ENCODE results near the gene SLC1A1. TPM values are rescaled to one million over a fixed set of nuclear protein-coding genes. Genes with fewer than 3 reads are reported as not detected.
A peak's percentile ranks its signal among the peaks of the same experiment; 100 is the strongest.

Gene SLC1A1
- 1 to 10 TPM in 1 of 2 donors, not detected in 1; 1.4 TPM for total RNA-seq

DNA sequence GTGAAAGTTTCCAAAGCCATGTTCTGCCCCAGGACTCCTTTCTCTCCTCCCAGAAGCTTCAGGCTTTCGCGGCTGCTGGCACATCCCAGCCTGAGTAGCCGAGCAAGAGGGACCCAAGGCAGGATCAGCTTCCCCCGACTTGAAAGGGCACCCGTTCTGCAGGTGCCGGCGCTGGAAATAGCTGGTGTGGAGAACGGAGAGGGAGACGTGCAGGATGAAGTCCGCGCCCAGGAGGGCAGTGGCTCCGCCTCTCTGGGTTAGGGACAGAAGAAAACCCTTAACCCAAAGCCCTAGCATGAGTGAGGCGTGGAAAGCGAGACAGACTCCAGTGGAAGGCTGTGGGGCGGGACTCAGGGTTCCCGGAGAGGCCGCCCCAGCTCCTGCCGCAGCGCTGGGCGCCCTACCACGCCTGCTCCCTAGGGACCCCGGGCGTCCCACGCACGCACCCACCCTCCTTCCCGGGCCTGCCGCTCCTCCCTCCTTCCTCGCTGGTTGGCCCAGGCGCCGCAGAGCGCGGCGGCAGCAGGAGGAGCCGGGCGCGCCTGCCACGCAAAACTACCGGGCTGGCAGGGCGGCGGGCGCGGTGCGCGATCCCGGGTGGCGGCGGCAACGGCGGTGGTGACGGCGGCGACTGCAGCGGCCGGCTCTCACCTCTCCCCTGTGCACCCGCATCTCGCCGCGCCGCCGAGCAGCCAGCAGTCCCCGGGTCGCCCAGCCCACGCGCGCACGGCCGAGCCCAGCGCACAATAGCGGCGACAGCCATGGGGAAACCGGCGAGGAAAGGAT is at the start of gene SLC1A1:
Gene SLC1A1 (plus strand): TSS at position 550 of the 786 bp plus-strand sequence. CDS start 212 bp downstream, at position 762.
- Mint-ChIP-seq H3K27ac (no peak within 1 kb of the TSS), H3K36me3 (peaks cover 0 to 24% of the 10 kb centered on the region in 2 donors), H3K9me3 (no peaks in the 10 kb centered on the region)
- ATAC-seq (peak; percentile 40 to 82), DNase-seq (ENCODE audit: low spot score in 2 of 2) (peak in 1 of 2 donors; percentile 45)

DNA sequence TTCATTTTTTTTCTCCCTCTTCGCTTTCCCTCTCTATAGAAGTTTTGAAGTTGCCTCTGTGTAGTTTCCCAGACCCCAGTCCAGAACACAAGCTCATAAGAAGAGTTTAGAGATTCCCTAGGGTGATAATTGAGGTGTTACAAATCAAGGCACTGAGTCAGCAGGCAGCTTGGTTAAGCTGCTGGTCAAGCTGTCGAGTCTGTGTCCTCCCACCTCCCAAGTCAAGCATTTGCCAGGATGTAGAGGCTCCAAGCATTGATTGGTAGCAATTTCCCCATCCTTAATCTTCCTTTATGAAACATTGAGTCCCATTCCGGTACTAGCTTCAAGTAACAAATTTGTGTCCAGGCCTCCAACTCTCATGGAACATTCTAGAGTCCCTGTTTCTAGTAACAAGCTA is 47.5 kb upstream of the SLC1A1 start:
- Mint-ChIP-seq H3K36me3 (peaks cover 4 to 10% of the 10 kb centered on the region in 2 donors), H3K9me3 (peaks cover 4 to 18% of the 10 kb centered on the region in 2 donors)

DNA sequence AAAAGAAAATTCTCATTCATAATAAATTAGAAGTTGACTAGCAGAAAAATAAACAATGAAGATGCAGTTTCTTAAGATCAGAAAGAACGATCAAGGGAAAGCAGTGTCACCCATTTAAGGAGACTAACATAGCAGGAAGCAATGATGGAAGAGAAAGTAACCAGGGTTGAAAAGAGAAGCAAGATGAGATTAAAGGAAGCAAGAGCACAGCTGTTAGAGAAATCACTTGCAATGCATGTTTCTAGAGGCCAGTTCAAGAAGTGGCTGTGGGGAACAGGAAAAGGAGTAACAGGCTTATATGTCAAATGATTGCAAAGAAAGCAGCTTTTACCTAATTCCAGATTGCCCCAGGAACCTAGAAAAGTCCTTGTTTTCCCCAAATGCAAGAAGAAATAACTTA is 46.8 kb upstream of the SLC1A1 start:
- peaks cover 4 to 15% of the 10 kb centered on the region in 2 donors for H3K36me3 Mint-ChIP-seq
- no peak for ATAC-seq
- no peak overlapping the region for H3K27ac Mint-ChIP-seq
- no peak for DNase-seq (ENCODE audit: low spot score in 2 of 2)
- H3K9me3 Mint-ChIP-seq = peaks cover 8 to 18% of the 10 kb centered on the region in 2 donors

More for the DNA sequence above, 47.5 kb upstream of the SLC1A1 start:
- no peak overlapping the region for H3K27ac Mint-ChIP-seq
- ATAC-seq = no peak
- DNase-seq (ENCODE audit: low spot score in 2 of 2) = no peak

DNA sequence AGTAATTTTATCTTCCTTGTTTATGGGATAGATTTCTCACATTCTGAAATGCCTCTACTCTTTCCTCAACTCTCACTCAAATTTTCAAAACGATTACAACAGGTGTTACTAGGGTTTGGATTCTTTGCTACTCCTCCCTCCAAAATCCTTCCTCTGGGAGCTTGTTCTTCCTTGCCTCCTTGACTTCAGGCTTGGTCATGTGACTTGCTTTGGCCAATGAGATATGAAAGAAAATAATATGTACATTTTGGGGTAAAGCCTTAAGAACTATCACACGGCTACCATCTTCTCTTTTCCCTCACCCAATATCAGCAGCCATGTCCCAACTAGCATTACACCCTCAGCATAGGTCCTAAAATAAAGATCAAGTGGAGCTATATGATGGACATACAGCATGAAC is 28.8 kb upstream of the SLC1A1 start:
- ATAC-seq = no peak
- no peak overlapping the region for H3K27ac Mint-ChIP-seq
- H3K9me3 Mint-ChIP-seq = peaks cover 8 to 9% of the 10 kb centered on the region in 2 donors
- DNase-seq (ENCODE audit: low spot score in 2 of 2) = no peak
- peaks cover 0 to 5% of the 10 kb centered on the region in 2 donors for H3K36me3 Mint-ChIP-seq

DNA sequence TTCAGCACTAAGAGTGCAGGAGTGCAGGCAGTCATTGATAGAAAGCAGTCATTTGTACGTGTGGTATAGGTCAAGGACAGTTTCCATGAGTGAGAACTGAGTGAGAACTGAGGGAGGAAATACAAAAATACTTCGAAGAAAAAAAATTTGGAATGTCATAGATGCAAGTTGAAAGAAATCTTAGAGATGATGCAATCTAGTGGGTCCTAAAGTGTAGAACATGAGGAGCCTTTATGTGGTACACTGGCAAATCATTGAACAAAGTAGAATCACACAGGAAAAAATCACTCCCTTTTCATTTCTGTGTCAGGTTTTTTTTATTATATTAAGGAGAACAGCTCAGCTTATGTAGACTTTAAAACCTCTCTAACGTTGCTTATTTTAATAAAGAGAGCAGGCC is 26.4 kb upstream of the SLC1A1 start:
- Mint-ChIP-seq H3K36me3 (peaks cover 10 to 12% of the 10 kb centered on the region in 2 donors), H3K9me3 (peaks cover 8 to 15% of the 10 kb centered on the region in 2 donors), H3K27ac (no peak overlapping the region)
- DNase-seq (ENCODE audit: low spot score in 2 of 2) = no peak
- no peak for ATAC-seq

DNA sequence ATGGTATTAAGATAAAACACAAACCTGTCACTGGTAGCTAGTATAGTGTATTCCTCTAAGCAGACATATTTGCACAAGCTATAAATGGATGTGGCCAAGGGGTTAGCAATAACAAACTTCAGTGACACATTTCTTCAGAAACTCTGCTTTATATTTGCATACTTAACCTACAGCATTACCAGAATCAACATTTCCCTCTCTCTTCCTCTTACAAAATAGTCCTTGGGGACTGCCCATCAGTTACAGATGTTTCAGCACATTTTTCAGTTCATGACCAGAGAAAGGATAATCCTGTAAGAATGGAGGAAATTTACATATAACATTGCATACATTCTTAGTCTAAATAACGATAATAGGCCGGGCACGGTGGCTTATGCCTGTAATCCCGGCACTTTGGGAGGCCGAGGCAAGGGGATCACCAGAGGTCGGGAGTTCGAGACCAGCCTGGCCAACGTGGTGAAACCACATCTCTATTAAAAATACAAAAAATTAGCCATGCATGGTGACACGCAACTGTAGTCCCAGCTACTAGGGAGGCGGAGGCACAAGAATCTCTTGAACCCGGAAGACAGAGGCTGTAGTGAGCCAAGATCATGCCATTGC is 25.3 kb upstream of the SLC1A1 start:
- Mint-ChIP-seq H3K27ac (no peak overlapping the region), H3K9me3 (peaks cover 4 to 7% of the 10 kb centered on the region in 2 donors), H3K36me3 (peaks cover 10 to 12% of the 10 kb centered on the region in 2 donors)
- ATAC-seq (peak in 1 of 2 donors; percentile 79), DNase-seq (ENCODE audit: low spot score in 2 of 2) (no peak)

DNA sequence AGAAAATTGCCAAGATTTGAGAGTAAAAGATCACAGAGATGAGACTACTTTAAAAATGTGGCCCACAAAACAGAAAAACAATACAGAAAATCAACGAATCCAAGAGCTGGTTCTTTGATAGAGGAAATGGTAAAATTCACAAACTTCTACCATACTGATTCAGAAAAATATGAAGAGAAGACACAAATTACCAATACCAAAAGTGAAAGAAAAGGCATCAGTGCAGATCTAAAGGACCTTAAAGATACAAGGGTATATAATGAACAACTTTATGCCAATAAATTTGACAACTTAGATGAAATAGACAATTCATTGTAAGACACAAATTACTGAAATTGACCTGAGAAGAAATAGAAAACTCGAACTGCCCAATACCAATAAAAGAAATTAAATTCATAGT is 24.4 kb upstream of the SLC1A1 start:
- no peak for ATAC-seq
- peaks cover 4 to 7% of the 10 kb centered on the region in 2 donors for H3K9me3 Mint-ChIP-seq
- DNase-seq (ENCODE audit: low spot score in 2 of 2) = no peak
- no peak overlapping the region for H3K27ac Mint-ChIP-seq
- H3K36me3 Mint-ChIP-seq = peaks cover 10 to 12% of the 10 kb centered on the region in 2 donors

DNA sequence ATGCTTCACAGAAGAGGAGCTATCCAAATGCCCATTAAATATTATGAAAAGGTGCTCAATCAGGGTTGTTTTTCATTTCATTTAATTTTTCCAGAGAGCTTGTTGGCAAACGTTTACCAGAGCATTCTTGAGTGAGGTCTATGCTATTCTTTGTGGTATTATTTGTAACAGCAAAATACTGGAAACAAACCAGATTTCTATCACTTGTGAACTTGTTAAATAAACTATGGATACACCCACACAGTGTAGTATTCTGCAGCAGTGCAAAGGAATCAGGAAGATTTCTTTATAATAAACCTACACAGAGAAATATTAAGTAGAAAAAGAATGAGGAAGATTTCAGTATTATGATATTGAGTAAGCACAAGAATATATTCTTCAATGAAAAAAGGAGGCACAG is 15.0 kb upstream of the SLC1A1 start:
- ATAC-seq = no peak
- Mint-ChIP-seq H3K9me3 (peaks cover 0 to 3% of the 10 kb centered on the region in 2 donors), H3K27ac (no peak overlapping the region), H3K36me3 (peaks cover 0 to 6% of the 10 kb centered on the region in 2 donors)
- no peak for DNase-seq (ENCODE audit: low spot score in 2 of 2)

DNA sequence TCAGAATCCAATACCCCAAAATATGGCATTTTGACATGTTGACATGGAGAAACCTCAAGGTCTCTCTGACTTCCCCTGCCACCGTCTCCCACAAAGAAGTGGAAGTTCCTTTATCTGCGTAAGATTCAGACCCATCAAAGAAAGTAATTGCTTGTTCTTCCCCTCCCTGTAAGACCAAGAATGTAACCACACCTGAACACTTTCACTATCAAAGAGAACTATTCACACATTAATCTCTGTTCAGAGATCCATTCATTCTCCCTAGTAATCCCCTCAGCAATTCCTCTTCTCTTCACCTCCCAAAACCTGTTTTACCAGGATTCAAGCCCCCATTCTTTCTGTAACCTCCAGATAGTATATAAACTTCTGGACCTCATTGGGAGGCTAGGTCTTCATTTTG is 4.1 kb upstream of the SLC1A1 start:
- peak; percentile 40 to 61 for ATAC-seq
- no peak overlapping the region for H3K27ac Mint-ChIP-seq
- H3K9me3 Mint-ChIP-seq = no peaks in the 10 kb centered on the region
- no peak for DNase-seq (ENCODE audit: low spot score in 2 of 2)
- H3K36me3 Mint-ChIP-seq = peaks cover 0 to 13% of the 10 kb centered on the region in 2 donors

DNA sequence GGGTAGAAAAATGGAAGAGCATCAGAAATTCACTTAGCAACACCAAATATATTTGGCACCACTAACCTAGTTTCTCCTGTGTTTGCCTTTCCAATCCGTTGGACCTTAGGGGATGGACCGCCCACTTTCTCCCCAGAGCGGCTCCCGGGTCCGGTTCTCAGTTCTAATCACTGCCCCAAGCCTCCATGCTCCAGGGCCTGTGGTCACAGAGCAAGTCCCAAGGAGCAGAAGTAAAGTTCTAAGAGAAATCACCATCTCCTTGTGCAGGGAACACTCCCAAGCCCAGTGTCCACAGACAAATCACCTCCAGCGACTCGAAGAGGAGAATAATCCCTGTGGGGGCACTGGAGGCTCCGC is 728 bp upstream of the SLC1A1 start:
- Mint-ChIP-seq H3K9me3 (no peaks in the 10 kb centered on the region), H3K36me3 (peaks cover 0 to 24% of the 10 kb centered on the region in 2 donors), H3K27ac (no peak overlapping the region)
- ATAC-seq (no peak), DNase-seq (ENCODE audit: low spot score in 2 of 2) (no peak)

DNA sequence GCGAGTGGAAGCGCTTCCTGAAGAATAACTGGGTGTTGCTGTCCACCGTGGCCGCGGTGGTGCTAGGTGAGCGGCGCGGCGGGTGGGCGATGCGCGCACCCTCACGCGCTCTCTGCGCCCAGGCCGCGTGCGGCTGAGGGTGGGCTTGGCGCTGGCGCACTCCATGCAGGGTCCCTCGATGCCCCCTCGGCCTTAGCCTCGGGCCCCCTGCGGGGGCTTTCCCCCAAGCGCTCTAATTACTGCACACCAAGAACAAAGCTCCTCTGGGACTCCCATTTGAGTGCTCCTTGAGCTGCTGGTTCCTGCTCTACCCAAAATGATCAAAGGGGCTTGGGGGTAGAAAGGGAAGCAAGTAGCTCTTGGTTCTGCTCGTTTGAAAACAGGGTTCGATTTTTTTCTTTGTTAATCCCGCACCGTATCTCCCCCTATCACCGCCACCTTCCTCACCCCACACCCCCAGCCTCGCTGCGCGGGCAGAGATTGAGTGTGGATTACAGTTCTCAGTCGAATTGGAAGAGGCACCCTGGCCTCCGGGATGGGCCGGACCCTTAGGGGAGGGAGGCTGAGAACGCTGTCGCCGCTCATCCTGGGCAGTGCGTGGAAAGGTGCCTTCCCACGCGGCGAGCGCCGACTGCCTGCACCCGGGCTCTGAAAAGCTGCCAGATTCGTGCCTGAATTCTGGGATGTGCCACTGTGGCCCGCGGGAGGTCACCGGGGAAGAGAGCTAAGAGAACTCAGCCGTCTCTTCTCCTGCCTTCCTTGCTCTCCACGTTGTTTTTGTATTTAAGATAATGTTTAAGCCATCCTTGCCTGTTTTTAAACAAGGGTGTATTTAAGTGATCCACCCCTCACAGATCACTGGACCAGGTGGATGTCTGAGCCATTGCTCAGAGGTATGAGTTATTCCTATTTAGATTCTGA is 697 bp downstream of the SLC1A1 start:
- H3K36me3 Mint-ChIP-seq = peaks cover 0 to 24% of the 10 kb centered on the region in 2 donors
- ATAC-seq (peak in 1 of 2 donors; percentile 13), DNase-seq (ENCODE audit: low spot score in 2 of 2) (peak in 1 of 2 donors; percentile 16)
- H3K27ac Mint-ChIP-seq = no peak overlapping the region
- H3K9me3 Mint-ChIP-seq = no peaks in the 10 kb centered on the region

DNA sequence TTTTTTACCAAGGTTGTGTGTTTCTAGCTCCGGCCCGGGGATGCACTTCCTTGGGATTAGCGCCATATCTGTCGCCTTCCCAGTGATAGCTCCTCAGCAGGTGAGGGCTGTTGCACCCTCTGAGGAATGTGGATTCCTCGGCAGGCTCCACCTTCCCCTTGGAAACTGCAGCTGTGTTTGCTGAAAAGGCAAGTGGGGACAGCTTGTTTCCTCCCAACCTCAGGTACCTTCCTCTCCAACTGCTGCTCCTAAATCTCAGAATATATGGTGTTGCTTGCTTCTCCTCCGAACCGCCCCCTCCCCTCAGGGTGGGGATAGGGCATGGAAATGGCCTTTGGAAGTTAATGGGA is 1.3 kb downstream of the SLC1A1 start:
- Mint-ChIP-seq H3K9me3 (no peaks in the 10 kb centered on the region), H3K36me3 (peaks cover 0 to 24% of the 10 kb centered on the region in 2 donors), H3K27ac (no peak overlapping the region)
- ATAC-seq (no peak), DNase-seq (ENCODE audit: low spot score in 2 of 2) (no peak)

DNA sequence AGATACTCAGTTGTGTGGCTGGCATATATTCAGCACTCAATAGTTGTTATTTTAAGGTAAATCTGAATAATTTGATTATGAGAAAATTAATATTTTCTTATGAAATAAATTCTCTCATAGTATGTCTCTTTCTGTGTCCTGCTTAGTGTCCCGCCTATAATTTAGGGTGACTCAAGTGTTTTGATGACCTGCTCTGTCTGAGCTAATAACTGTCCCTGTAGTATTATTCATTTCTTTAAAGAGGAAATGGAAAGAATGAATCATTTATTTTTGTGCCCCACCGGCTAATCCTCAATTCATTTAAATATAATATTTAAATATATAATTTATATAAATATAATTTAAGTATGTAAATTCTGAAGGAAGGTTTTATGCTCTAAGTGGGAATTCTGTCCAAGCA is 4.1 kb downstream of the SLC1A1 start:
- Mint-ChIP-seq H3K9me3 (no peaks in the 10 kb centered on the region), H3K27ac (no peak overlapping the region), H3K36me3 (peaks cover 0 to 17% of the 10 kb centered on the region in 2 donors)
- DNase-seq (ENCODE audit: low spot score in 2 of 2) (no peak), ATAC-seq (no peak)

DNA sequence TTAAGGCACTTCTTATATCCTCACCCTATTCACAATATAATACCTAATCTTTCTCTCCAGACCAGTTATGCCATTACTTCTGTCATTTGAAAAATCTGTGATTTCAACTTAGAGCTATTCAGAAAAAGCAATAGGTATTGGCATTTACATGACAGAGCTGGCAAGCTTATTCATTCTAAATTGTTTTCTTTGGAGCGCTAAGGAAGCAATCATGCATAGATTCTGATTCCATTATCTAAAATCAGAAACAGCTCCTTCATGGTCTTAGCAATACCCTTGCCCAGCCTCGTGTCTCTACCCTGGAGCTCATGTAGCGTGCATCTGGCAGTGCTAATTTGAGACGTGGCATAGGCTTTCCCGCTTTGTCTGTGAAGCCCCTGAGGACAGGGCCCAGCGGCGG is 4.5 kb downstream of the SLC1A1 start:
- H3K9me3 Mint-ChIP-seq = no peaks in the 10 kb centered on the region

DNA sequence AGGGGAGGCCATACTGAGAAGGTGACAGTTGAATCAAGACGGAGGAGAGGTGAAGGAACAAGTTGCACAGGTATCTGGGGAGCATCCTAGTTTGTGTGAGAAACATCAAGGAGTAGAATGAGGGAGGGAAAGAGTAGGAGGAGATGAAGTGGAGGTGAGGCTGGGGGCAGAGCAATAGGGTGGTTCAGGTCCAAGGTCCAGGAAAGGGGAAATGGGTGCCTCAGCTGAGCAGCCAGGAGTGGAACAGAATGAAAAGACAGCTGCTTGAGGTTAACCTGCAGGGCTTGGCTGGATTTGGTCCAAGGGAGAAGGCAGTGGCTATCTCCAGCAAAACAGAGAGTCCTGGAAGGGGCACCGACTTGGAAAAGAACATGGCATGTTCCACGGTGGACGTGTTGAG is 5.3 kb downstream of the SLC1A1 start:
- H3K27ac Mint-ChIP-seq = no peak overlapping the region
- no peak for ATAC-seq
- H3K9me3 Mint-ChIP-seq = no peaks in the 10 kb centered on the region
- peaks cover 0 to 13% of the 10 kb centered on the region in 2 donors for H3K36me3 Mint-ChIP-seq
- DNase-seq (ENCODE audit: low spot score in 2 of 2) = no peak

More for the DNA sequence above, 4.5 kb downstream of the SLC1A1 start:
- peaks cover 0 to 13% of the 10 kb centered on the region in 2 donors for H3K36me3 Mint-ChIP-seq
- ATAC-seq (no peak), DNase-seq (ENCODE audit: low spot score in 2 of 2) (no peak)
- H3K27ac Mint-ChIP-seq = no peak overlapping the region

DNA sequence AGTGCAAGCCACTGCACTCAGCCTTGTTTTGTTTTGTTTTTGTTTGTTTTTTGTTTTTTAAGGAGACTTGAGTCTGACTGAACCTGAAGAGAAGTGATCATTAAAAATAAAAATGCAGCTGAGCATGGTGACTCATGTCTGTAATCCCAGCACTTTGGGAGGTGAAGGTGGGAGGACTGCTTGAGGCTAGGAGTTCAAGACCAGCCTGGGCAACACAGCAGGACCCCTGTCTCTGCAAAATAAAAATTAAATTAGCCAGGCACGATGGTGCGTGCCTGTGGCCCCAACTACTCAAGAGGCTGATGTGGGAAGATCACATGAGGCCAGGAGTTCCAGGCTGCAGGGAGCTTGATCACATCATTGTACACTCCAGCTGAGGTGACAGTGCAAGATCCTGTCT is 6.2 kb downstream of the SLC1A1 start:
- H3K27ac Mint-ChIP-seq = no peak overlapping the region
- ATAC-seq = no peak
- peaks cover 0 to 7% of the 10 kb centered on the region in 2 donors for H3K36me3 Mint-ChIP-seq
- H3K9me3 Mint-ChIP-seq = no peaks in the 10 kb centered on the region
- no peak for DNase-seq (ENCODE audit: low spot score in 2 of 2)

DNA sequence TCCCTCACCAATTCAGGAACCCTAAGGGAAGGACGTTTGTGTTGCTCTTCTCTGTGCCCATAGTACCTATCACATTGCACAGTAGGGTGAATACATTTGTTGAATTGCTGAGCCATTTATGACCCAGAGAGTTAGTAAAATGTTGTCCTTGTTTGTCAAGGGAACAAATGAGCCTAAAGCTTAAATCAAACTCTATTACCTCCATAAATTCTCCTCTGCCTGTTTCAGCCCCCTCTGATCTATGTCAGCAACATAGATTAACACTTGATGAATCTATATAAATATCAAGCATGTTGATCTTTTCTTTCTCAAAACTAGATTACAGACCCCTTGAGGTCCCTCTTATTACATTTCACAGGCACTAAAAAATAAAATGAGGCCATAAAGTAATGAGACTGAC is 7.1 kb downstream of the SLC1A1 start:
- H3K9me3 Mint-ChIP-seq = no peaks in the 10 kb centered on the region
- DNase-seq (ENCODE audit: low spot score in 2 of 2) = no peak
- ATAC-seq = no peak
- H3K27ac Mint-ChIP-seq = no peak overlapping the region
- no peaks in the 10 kb centered on the region for H3K36me3 Mint-ChIP-seq
